ENCODE data around the gene FBL.

DNA sequence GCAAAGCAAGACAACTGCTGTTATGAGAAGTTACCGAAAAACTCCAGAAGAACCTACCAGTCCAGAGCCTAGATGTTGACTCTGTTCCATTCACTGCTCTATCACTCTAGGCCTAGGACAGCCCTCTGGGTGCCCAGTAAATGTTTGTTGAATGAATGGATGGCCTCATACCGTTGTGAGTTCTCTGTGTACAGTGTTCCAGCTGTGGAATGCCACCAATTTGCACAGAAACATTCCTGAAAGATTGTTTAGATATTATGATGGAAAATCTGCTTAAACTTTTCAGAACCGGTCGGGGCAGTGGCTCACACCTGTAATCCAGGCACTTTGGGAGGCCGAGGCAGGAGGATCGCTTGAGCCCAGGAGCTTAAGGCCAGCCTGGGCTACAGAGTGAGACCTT lies 1.3 kb upstream of the FBL start:
- no peak for TF ChIP-seq NFE2L1 (CRISPR knock-in tag; IDR thresholded peaks at IDR 0.05)
- TF ChIP-seq SP1 (CRISPR knock-in tag; conservative IDR thresholded peaks at IDR 0.05), result no peak
- TF ChIP-seq, protein P1, sequence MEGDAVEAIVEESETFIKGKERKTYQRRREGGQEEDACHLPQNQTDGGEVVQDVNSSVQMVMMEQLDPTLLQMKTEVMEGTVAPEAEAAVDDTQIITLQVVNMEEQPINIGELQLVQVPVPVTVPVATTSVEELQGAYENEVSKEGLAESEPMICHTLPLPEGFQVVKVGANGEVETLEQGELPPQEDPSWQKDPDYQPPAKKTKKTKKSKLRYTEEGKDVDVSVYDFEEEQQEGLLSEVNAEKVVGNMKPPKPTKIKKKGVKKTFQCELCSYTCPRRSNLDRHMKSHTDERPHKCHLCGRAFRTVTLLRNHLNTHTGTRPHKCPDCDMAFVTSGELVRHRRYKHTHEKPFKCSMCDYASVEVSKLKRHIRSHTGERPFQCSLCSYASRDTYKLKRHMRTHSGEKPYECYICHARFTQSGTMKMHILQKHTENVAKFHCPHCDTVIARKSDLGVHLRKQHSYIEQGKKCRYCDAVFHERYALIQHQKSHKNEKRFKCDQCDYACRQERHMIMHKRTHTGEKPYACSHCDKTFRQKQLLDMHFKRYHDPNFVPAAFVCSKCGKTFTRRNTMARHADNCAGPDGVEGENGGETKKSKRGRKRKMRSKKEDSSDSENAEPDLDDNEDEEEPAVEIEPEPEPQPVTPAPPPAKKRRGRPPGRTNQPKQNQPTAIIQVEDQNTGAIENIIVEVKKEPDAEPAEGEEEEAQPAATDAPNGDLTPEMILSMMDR (IDR thresholded peaks at IDR 0.05), result no peak
- TF ChIP-seq, protein P2, sequence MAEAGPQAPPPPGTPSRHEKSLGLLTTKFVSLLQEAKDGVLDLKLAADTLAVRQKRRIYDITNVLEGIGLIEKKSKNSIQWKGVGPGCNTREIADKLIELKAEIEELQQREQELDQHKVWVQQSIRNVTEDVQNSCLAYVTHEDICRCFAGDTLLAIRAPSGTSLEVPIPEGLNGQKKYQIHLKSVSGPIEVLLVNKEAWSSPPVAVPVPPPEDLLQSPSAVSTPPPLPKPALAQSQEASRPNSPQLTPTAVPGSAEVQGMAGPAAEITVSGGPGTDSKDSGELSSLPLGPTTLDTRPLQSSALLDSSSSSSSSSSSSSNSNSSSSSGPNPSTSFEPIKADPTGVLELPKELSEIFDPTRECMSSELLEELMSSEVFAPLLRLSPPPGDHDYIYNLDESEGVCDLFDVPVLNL (CRISPR knock-in tag; IDR thresholded peaks at IDR 0.05; ENCODE audit: borderline replicate concordance, low read depth), result no peak
- TF ChIP-seq JUN (CRISPR knock-in tag; IDR thresholded peaks at IDR 0.05), result no peak
- TF ChIP-seq, protein P3, sequence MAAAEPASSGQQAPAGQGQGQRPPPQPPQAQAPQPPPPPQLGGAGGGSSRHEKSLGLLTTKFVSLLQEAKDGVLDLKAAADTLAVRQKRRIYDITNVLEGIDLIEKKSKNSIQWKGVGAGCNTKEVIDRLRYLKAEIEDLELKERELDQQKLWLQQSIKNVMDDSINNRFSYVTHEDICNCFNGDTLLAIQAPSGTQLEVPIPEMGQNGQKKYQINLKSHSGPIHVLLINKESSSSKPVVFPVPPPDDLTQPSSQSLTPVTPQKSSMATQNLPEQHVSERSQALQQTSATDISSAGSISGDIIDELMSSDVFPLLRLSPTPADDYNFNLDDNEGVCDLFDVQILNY (CRISPR knock-in tag; IDR thresholded peaks at IDR 0.05), result no peak
- TF ChIP-seq TEAD4 (CRISPR knock-in tag; IDR thresholded peaks at IDR 0.05), result no peak
- TF ChIP-seq OVOL2 (CRISPR knock-in tag; IDR thresholded peaks at IDR 0.05; ENCODE audit: borderline replicate concordance), result no peak
- TF ChIP-seq ZBTB21 (CRISPR knock-in tag; IDR thresholded peaks at IDR 0.05; ENCODE audit: borderline replicate concordance), result no peak
